ENCODE results near the gene RPL19. TPM values are rescaled to one million over a fixed set of nuclear protein-coding genes. Genes with fewer than 3 reads are reported as not detected.
A peak's percentile ranks its signal among the peaks of the same experiment; 100 is the strongest.

Gene RPL19
- total RNA-seq, 1 donor from 2014 or later: 1,889 TPM

DNA sequence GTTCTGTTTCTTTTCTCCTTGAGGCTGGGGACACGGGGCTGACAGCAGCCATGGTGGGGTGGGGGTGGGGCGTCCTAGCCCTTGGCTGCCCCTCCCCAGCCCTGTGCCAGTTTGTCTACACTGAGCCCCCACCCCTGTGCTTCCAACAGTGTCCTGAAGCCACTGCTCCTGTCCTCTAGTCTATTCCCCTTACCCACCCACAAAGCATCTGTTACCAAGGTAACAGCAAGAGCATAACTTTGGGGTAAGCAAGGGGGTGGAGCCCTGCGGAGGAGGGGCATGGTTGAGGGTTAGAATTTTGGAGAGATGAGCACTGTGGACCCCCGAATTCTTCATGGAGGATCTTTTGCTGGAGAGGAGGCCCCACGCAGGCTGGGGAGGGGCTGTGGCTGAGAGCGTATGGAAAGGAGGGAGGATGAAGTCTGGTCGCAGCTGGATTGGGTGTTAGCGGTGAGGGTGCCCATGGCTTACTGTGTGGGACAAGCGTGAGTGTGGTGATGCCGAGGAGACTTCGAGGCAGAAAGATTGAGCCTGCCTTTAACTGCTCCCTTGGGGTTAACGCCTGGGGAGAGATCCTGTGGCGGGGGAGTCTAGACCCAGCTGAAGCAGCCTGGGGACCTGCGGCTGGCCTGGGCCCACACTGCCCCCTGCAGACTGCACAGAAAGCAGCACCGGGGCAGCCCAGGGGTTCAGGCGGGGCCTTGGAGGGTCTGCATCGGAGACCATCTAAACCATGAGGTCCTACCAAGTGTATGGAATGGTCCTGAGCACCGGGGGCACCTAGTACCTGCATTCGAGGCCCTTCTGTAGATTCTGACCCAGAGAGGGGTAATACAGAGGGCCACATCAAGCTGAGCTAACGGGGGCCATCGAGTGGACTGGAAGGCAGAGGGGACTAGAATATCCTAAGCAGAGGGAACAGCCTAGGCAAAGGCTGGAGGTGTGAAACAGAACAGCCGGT lies 31.8 kb downstream of the RPL19 start:
- Histone ChIP-seq H3K27me3 (no peaks in the 10 kb centered on the region), H3K4me3 (peak overlapping the region in 1 of 2 donors; percentile 38), H3K36me3 (no peaks in the 10 kb centered on the region), H3K27ac (peak overlapping the region in 1 of 2 donors; percentile 43), H3K4me1 (peaks cover 6 to 14% of the 10 kb centered on the region in 2 donors), H3K9me3 (no peaks in the 10 kb centered on the region)
- intact Hi-C loops (cut with DNase I): loop anchor here (1.0 to 5.0 kb wide), 4 partner anchors 25 to 250 kb away; partner anchors contain the start of genes ARL5C and CACNB1
- TF ChIP-seq, protein P1, sequence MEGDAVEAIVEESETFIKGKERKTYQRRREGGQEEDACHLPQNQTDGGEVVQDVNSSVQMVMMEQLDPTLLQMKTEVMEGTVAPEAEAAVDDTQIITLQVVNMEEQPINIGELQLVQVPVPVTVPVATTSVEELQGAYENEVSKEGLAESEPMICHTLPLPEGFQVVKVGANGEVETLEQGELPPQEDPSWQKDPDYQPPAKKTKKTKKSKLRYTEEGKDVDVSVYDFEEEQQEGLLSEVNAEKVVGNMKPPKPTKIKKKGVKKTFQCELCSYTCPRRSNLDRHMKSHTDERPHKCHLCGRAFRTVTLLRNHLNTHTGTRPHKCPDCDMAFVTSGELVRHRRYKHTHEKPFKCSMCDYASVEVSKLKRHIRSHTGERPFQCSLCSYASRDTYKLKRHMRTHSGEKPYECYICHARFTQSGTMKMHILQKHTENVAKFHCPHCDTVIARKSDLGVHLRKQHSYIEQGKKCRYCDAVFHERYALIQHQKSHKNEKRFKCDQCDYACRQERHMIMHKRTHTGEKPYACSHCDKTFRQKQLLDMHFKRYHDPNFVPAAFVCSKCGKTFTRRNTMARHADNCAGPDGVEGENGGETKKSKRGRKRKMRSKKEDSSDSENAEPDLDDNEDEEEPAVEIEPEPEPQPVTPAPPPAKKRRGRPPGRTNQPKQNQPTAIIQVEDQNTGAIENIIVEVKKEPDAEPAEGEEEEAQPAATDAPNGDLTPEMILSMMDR (IDR thresholded peaks at IDR 0.05): peak; percentile 81 to 94 (median 85)
- DNase-seq (ENCODE audit: low spot score in 2 of 2): no peak

DNA sequence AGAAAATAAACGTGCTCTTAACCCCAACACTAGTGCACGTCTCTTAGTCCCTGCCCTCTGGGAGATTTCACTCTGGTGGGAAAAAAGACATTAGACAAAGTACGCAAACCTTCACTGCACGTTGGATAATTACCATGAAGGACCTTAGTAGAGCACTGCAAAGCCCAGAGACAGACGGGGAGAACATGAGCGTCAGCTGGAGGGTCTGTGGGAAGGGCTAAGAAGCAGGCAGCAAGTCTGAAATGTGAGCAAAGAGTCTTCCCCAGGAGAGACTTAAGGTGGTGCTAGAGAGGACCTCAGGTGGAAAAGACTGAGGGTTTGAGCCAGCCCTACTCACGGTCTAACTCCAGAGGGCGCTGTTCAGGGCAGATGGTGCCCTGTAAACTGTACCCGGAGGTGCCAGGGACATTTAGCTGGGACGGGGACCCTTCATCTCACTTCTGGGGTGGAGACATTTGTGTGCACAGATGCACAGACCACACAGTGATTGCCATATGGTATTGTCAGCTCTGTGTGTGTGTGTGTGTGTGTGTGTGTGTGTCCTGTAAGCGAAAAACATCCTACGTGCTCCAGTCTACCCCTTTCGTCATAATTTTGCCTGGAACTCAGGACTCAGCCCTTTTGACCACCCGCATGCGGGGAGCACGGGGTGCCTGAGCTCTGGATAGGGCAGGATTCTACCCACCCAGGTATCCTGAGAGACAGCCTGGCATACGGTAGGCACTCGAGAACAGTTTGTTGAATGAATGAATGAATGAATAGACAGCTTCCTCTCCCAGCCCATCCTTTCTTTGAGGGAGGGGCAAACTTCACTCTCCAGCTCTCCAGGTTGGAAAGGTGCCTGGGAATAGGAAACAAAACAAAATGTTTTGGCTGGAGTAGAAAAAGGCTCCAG lies 35.7 kb downstream of the RPL19 start:
- H3K36me3 ChIP-seq: no peaks in the 10 kb centered on the region
- H3K4me3 ChIP-seq: no peak overlapping the region
- no peaks in the 10 kb centered on the region for H3K27me3 ChIP-seq
- intact Hi-C loops (cut with DNase I): no loop called here
- peak in 1 of 2 donors; percentile 55 for DNase-seq (ENCODE audit: low spot score in 2 of 2)
- no peak overlapping the region for H3K27ac ChIP-seq
- H3K4me1 ChIP-seq: peaks cover 6 to 22% of the 10 kb centered on the region in 2 donors
- TF ChIP-seq, protein P1 (IDR thresholded peaks at IDR 0.05): peak; percentile 29 to 57 (median 35)
- no peaks in the 10 kb centered on the region for H3K9me3 ChIP-seq

DNA sequence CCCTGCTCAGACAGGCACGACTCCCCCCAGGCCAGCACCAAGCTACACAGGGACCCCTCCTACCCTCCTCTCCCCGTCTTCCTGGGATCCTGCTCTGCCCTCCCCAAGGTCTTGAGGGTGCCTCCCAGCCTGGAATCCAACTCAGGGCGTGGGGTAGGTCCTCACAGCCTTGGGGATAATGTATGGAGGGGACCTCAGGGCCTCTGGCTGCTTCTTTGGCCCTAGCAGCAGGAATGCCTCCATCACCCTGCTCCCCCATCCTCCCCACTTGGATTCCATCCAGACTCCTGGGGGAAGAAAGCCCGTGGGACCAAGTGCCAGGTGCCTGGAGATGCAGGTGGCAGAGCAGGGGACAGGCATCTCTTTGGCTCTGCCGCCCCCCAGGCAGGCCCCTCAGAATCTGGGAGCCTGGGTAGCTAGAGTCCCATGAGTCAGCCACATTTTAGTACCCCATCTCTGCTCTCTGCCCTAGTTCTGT lies 36.4 kb downstream of the RPL19 start:
- DNase-seq (ENCODE audit: low spot score in 2 of 2): peak in 1 of 2 donors; percentile 51
- no peak overlapping the region for H3K27ac ChIP-seq
- TF ChIP-seq, protein P1 (IDR thresholded peaks at IDR 0.05): no peak
- peaks cover 4 to 15% of the 10 kb centered on the region in 2 donors for H3K4me1 ChIP-seq
- no peak overlapping the region for H3K4me3 ChIP-seq
- intact Hi-C loops (cut with DNase I): no loop called here
- no peaks in the 10 kb centered on the region for H3K9me3 ChIP-seq
- no peaks in the 10 kb centered on the region for H3K36me3 ChIP-seq
- no peaks in the 10 kb centered on the region for H3K27me3 ChIP-seq

DNA sequence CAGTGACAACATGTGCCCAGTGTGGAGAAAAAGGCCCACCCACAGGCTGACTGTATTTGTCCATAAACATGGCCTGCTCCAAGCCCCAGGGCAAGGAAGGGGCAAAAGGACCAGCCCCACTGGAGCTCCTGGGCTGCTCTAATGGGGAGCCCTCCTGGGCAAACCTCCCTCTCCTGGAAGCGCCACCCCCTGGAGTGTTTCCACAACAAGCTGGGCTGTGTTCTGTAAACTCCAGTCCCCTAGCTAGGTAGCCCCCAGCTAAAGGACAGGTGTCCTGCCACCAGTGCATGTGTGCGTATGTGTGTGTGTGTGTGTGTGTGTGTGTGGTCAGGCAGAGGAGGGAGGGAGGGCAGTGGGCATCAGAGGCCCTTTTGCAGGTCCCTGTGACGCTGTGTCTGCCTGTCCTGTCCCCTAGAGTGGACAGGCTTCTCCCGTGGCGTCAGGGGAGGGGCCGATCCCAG lies 36.9 kb downstream of the RPL19 start:
- H3K4me1 ChIP-seq: peaks cover 0 to 10% of the 10 kb centered on the region in 2 donors
- H3K27me3 ChIP-seq: no peaks in the 10 kb centered on the region
- H3K4me3 ChIP-seq: no peak overlapping the region
- DNase-seq (ENCODE audit: low spot score in 2 of 2): peak in 1 of 2 donors; percentile 56
- intact Hi-C loops (cut with DNase I): no loop called here
- H3K36me3 ChIP-seq: no peaks in the 10 kb centered on the region
- H3K9me3 ChIP-seq: no peaks in the 10 kb centered on the region
- H3K27ac ChIP-seq: no peak overlapping the region
- TF ChIP-seq, protein P1 (IDR thresholded peaks at IDR 0.05): no peak

DNA sequence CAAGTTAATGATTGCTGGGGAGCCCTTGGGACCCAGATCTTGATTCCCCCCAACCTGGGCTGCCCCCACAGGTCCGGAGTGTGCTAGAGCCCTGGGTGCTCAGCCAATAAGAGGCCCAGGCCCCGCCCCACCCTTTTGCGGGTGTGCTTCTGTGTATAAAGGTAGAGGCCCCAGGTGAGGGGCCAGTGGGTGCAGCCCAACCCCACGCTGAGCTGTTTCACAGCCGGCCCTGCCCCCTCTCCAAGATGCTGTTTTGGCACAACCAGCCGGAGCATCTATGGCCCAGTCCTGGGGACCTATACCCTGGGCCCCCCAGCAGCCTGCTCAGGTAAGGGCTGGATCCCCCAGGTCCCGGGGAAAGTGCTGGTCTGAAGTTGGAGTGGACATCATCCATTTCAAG lies 37.5 kb downstream of the RPL19 start:
- peaks cover 0 to 8% of the 10 kb centered on the region in 2 donors for H3K4me1 ChIP-seq
- no peaks in the 10 kb centered on the region for H3K36me3 ChIP-seq
- H3K27me3 ChIP-seq: no peaks in the 10 kb centered on the region
- H3K27ac ChIP-seq: no peak overlapping the region
- DNase-seq (ENCODE audit: low spot score in 2 of 2): peak in 1 of 2 donors; percentile 57
- TF ChIP-seq, protein P1 (IDR thresholded peaks at IDR 0.05): no peak
- intact Hi-C loops (cut with DNase I): no loop called here
- no peak overlapping the region for H3K4me3 ChIP-seq
- no peaks in the 10 kb centered on the region for H3K9me3 ChIP-seq

All from ascending aorta (tissue), 2 donors.